Esophagus squamous epithelium (tissue), 5 donors: ENCODE results near the gene PARD3B. TPM values are rescaled to one million over a fixed set of nuclear protein-coding genes. Genes with fewer than 3 reads are reported as not detected.

Source experiments
- DNase-seq: peaks from one replicate; lab custom pipeline; 2025; lab: John Stamatoyannopoulos, UW
- H3K27ac ChIP-seq, 4 donors: fragments of 200-600 bp; sonication (generic); one replicate each; pipeline ENCODE4 v1.5.1; 2016 to 2019; ENCODE audit warnings: mild to moderate bottlenecking in 1 of 4
- H3K27me3 ChIP-seq, 4 donors: fragments of 200-600 bp; sonication (generic); 1 replicate in 3 of 4; 2 replicates in 1 of 4; pipeline versions ENCODE4 v1.5.1 to v1.6.0; 2017 to 2021; ENCODE audit warnings: antibody characterized with exemption in 1 of 4
- H3K36me3 ChIP-seq, 3 donors: fragments of 200-600 bp; sonication (generic); one replicate each; pipeline ENCODE4 v1.5.1; 2016 to 2019
- H3K4me1 ChIP-seq, 3 donors: fragments of 200-600 bp; sonication (generic); one replicate each; pipeline ENCODE4 v1.5.1; 2017 to 2019
- H3K4me3 ChIP-seq, 4 donors: fragments of 200-600 bp; sonication (generic); 1 replicate in 3 of 4; 2 replicates in 1 of 4; pipeline ENCODE4 v1.5.1; 2016 to 2019; ENCODE audit warnings: mild to moderate bottlenecking in 2 of 4, moderate library complexity in 1 of 4
- H3K9me3 ChIP-seq, 3 donors: fragments of 200-600 bp; sonication (generic); one replicate each; pipeline ENCODE4 v1.5.1; 2016 to 2019
- POLR2A ChIP-seq, 4 donors: fragments of 450-650 bp; IDR thresholded peaks; one replicate each; pipeline ENCODE4 v1.6.1; 2017; ENCODE audit warnings: antibody characterized with exemption in 4 of 4, mild to moderate bottlenecking in 4 of 4, moderate library complexity in 3 of 4
- WGBS, 2 donors: methylation state at CpG; one replicate each; pipeline ENCODE4 v1.1.5; 2018; 5-methylcytosine and 5-hydroxymethylcytosine counted together
- intact Hi-C: fragments of 100-400 bp; cut with DNase I; formaldehyde crosslinking; loops from one replicate; pipeline ENCODE4 v1.15.0; 2022
- total RNA-seq, 4 donors: library from RNA; depleted of rRNA; stranded (reverse); fragments of >200 nt; gene quantifications; one replicate each; pipeline ENCODE4 v1.1.0, GENCODE V29; 2016
- TF ChIP-seq, protein P1 (sequence below), 6 experiments: fragments of 450-650 bp in 4 of 6; fragments of 200-600 bp in 2 of 6; sonication (generic) in 2 of 6; IDR thresholded peaks; one replicate each; pipeline ENCODE4 v1.5.1; 2016 to 2019; ENCODE audit warnings: antibody characterized with exemption in 6 of 6, mild to moderate bottlenecking in 4 of 6, moderate library complexity in 4 of 6
- donor health status: DM: yes; HTN: yes; CAD: no.

PARD3B gene
- total RNA-seq, 4 donors from 2014 or later, result 2.4 to 15.8 (median 4.3) TPM

DNA sequence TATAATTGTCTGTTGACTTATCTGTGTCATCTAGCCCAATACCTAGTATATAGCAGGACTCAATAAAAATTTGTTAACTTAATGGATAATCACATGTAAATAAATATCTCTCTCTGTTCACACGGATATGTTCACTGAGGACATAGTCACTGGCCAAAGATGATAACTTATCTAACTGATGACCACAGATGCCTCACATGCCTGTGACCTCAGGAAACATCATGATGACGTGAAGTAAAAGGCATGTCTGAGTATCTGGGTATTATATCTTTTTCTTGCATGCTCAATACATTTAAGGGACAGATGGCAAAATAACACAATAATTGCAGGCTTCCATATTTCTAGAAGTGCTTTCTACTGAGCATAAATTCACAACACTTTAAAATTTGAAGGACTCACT is 41.4 kb upstream of the PARD3B start:
- H3K4me1 ChIP-seq, result no peaks in the 10 kb centered on the region
- WGBS, 2 donors, result 71 to 77% methylated on average over 2 of the region's 2 CpGs
- no peaks in the 10 kb centered on the region for H3K27me3 ChIP-seq
- no peaks in the 10 kb centered on the region for H3K9me3 ChIP-seq
- TF ChIP-seq, protein P1, sequence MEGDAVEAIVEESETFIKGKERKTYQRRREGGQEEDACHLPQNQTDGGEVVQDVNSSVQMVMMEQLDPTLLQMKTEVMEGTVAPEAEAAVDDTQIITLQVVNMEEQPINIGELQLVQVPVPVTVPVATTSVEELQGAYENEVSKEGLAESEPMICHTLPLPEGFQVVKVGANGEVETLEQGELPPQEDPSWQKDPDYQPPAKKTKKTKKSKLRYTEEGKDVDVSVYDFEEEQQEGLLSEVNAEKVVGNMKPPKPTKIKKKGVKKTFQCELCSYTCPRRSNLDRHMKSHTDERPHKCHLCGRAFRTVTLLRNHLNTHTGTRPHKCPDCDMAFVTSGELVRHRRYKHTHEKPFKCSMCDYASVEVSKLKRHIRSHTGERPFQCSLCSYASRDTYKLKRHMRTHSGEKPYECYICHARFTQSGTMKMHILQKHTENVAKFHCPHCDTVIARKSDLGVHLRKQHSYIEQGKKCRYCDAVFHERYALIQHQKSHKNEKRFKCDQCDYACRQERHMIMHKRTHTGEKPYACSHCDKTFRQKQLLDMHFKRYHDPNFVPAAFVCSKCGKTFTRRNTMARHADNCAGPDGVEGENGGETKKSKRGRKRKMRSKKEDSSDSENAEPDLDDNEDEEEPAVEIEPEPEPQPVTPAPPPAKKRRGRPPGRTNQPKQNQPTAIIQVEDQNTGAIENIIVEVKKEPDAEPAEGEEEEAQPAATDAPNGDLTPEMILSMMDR (IDR thresholded peaks at IDR 0.05), result no peak
- no peak for TF ChIP-seq POLR2A (IDR thresholded peaks at IDR 0.05)
- intact Hi-C loops, result no loop called here
- no peaks in the 10 kb centered on the region for H3K36me3 ChIP-seq
- no peak overlapping the region for H3K27ac ChIP-seq
- DNase-seq, result no peak
- H3K4me3 ChIP-seq, result no peak overlapping the region

DNA sequence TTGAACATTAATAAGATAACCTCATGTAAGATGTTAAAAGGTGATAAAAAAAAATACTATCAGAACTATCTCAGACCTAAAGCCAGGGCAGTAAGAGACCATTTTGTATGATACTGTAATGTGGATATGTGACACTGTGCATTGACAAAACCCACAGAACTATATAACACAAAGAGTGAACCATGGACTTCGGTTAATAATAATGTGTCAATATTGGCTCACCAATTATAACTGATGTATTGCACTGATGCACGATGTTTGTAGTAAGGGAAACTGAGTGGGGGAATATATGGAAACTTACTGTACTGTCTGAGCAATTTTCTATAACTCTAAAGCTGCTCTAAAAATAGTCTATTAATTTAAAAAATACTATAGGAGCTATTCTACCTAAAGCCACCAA is 40.7 kb upstream of the PARD3B start:
- intact Hi-C loops, result no loop called here
- H3K9me3 ChIP-seq, result no peaks in the 10 kb centered on the region
- H3K4me1 ChIP-seq, result no peaks in the 10 kb centered on the region
- H3K4me3 ChIP-seq, result no peak overlapping the region
- no peaks in the 10 kb centered on the region for H3K36me3 ChIP-seq
- H3K27ac ChIP-seq, result no peak overlapping the region
- TF ChIP-seq, protein P1 (IDR thresholded peaks at IDR 0.05), result no peak
- no peaks in the 10 kb centered on the region for H3K27me3 ChIP-seq
- no peak for DNase-seq
- 76 to 85% methylated on average over 2 of the region's 2 CpGs for WGBS, 2 donors

DNA sequence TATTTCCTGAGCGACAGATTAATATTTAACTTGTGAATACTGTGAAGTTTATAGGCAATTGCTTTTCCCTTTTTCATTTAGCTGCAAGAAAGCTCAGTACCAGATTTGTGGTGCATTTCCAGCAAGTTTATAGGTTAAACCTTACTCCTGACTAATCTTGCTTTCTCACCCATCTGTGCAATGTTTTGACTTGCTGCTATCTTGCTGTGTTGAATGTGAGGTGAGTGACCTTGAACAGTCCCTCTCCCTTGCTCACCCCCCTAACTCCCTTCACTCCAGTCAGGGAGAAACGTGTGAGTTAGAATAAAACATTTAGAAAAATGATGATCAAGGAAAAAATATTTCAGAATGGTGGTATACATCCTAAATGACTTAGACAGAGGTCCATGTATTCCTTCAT is 39.8 kb upstream of the PARD3B start:
- no peaks in the 10 kb centered on the region for H3K36me3 ChIP-seq
- no peak for DNase-seq
- no peaks in the 10 kb centered on the region for H3K27me3 ChIP-seq
- H3K9me3 ChIP-seq, result no peaks in the 10 kb centered on the region
- H3K4me3 ChIP-seq, result no peak overlapping the region
- H3K4me1 ChIP-seq, result no peaks in the 10 kb centered on the region
- intact Hi-C loops, result no loop called here
- TF ChIP-seq, protein P1 (IDR thresholded peaks at IDR 0.05), result no peak
- no peak for TF ChIP-seq POLR2A (IDR thresholded peaks at IDR 0.05)
- WGBS, 2 donors, result 81 to 90% methylated on average over 1 to 2 of the region's 2 CpGs
- H3K27ac ChIP-seq, result no peak overlapping the region

- intact Hi-C loops, result no loop called here
- no peaks in the 10 kb centered on the region for H3K4me1 ChIP-seq
- no peak overlapping the region for H3K27ac ChIP-seq
- no peak for DNase-seq
- no peaks in the 10 kb centered on the region for H3K27me3 ChIP-seq
- no peaks in the 10 kb centered on the region for H3K9me3 ChIP-seq
- TF ChIP-seq, protein P1 (IDR thresholded peaks at IDR 0.05), result no peak
- no peak for TF ChIP-seq POLR2A (IDR thresholded peaks at IDR 0.05)
- H3K36me3 ChIP-seq, result no peaks in the 10 kb centered on the region
- H3K4me3 ChIP-seq, result no peak overlapping the region
- 89 to 92% methylated on average over 4 of the region's 4 CpGs for WGBS, 2 donors
Observed at GRCh38 chr2:204505946-204506345, 39.3 kb upstream of the PARD3B start.

- no peak overlapping the region for H3K27ac ChIP-seq
- DNase-seq, result no peak
- intact Hi-C loops, result no loop called here
- H3K27me3 ChIP-seq, result no peaks in the 10 kb centered on the region
- no peaks in the 10 kb centered on the region for H3K9me3 ChIP-seq
- TF ChIP-seq POLR2A (IDR thresholded peaks at IDR 0.05), result no peak
- no peaks in the 10 kb centered on the region for H3K36me3 ChIP-seq
- no peaks in the 10 kb centered on the region for H3K4me1 ChIP-seq
- 90 to 92% methylated on average over 5 of the region's 5 CpGs for WGBS, 2 donors
- H3K4me3 ChIP-seq, result no peak overlapping the region
Observed at GRCh38 chr2:204507636-204508035, 37.6 kb upstream of the PARD3B start.
